ENCODE measurements around the gene LRP1B.

Gene LRP1B

GRCh38 chr2:142131010-142131669, at the start of gene LRP1B:
Gene LRP1B (minus strand): TSS chr2:142131016. CDS start chr2:142130729, 287 bp downstream.
- DNase-seq (ENCODE audit: low read depth in 2 of 2) = peak in 1 of 2 experiments; percentile 7

GRCh38 chr2:142179686-142180085, 48.9 kb upstream of the LRP1B start:
- DNase-seq (ENCODE audit: low read depth in 2 of 2) = no peak

DNA sequence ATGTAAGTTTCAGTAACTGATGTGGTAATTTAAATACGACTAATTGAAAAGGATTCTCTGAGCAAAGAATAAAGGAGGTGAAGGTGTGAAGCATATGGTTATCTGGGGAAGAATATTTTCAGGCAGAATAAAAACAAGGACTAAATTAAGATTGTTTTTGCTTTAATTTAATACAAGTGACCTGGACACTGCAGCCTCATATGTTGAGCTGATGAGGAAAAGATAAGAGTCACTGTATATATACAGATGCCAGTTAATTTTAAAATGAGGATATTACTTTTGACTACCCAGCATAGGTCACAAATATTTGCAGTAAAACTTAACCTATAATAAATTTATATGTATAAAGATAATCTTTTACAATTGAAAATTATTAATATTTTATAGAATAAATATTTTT, 47.8 kb upstream of the LRP1B start:
- DNase-seq (ENCODE audit: low read depth in 2 of 2) = no peak

DNA sequence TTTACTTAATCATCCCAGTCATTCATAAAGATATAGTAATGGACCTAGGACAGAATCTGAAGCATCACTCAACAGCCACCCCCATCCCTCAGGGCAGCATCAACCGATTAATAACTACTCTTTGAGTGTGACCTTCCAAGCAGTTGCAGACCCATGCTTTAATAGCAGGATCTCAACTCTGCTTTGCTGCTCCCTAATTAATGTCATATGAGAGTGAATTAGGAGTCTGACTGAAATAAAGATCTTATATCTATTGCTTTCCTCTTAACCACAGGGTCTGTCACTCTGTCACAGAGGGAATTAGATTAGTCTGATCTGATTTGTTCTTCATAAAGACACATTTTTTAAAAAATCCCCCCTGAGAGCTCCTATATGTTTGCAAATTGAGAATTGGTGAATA, 46.1 kb upstream of the LRP1B start:
- no peak for DNase-seq (ENCODE audit: low read depth in 2 of 2)

DNA sequence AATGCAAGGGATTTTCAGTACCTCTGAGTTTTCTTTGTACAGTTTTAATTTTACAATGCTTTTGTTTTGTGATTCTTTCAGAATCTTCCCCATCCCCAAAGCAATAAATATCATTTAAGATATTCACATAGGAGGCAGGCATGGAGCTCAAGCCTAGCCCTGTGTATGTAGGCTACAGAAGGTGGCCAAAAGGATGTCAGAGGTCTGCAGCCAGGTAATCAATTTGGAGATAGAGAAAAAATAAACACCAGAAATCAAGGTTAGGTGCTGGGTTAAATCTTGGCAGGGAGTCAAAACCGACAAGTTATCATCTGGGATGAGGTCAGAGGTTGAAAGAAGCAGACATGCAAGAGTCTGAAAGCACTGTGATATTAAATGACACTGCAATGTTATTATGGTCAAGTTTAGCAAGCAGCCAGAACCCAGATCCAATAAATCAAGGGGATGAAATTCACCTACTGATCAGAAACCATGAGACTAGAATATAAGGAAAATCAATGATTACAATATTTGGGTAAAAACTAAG, 45.1 kb upstream of the LRP1B start:
- no peak for DNase-seq (ENCODE audit: low read depth in 2 of 2)

- DNase-seq (ENCODE audit: low read depth in 2 of 2) = no peak
These were observed 43.4 kb upstream of the LRP1B start for GRCh38 chr2:142174176-142174575.

DNA sequence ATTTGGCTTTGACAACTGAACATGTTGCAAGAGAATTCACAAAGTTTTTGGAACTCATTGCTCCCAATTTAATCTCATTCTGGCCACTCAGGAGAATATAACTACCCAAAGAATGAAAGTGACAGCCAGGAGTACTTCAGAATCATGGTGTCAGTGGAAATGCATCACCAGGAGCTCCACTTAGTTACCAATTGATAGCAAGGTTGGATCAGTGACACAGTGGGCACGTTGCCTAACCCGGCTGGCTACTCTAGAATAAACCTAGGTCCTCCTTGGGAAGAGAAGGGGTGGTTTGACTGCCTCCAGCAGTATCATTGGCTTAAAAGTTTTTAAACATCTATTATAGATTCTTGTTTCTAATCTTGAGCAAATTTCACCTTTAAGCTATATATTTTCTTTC, 40.0 kb upstream of the LRP1B start:
- no peak for DNase-seq (ENCODE audit: low read depth in 2 of 2)

- no peak for DNase-seq (ENCODE audit: low read depth in 2 of 2)
These were observed 35.0 kb upstream of the LRP1B start for GRCh38 chr2:142165790-142166189.

DNA sequence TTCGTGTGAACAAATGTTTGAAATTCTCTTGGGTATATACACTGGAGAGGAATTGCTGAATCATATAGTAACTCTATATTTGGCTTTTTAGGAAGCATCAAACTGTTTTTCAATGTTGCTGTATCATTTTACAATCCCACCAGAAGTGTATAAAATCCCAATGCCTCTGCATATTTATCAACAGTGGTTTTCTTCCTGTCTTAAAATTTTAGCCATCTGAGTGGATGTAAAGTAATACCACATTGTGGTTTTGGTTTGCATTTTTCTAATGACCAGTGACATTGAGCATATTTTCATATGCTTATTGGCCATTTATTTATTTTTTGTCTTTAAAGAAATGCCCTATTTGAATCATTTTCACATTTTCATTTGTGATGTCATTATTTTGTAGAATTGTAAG, 22.8 kb upstream of the LRP1B start:
- peak in 1 of 2 experiments; percentile 3 for DNase-seq (ENCODE audit: low read depth in 2 of 2)

DNA sequence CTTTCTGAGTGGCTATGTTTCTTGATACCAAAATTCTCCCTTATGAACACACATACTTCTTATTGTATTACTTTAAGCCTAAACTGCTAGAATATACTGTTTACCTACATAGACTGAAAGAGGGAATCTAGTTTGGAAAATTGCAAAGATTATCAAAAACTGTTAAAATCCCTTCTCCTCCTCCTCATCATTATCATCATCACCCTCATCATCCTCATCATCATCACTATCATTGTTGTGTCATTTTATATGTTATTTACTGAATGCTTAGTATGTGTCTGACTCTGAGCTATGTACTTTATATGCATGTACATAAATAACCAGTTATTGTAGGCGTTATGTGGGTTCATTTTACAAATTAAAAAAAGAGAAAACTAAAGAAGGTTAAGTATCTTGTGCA, 19.6 kb upstream of the LRP1B start:
- no peak for DNase-seq (ENCODE audit: low read depth in 2 of 2)

DNA sequence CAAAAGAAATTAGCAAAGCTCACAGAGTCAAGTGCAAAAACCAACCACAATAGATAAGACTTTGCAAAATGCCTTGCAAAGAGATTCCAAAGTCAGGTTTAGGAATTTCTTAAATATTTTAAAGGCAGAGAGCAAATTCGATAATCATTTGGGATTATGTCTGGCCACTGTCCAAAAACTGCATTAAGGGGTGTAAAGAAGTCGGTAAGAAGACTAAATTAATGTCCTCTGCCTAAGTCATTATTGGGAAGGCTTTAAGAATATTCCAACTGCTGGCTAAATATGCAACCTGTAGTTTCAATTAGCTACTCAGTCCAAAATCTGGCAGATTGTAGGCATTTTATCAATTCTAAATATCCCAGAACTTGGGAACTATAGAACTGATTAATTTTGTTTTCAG, 13.7 kb upstream of the LRP1B start:
- DNase-seq (ENCODE audit: low read depth in 2 of 2) = no peak

DNA sequence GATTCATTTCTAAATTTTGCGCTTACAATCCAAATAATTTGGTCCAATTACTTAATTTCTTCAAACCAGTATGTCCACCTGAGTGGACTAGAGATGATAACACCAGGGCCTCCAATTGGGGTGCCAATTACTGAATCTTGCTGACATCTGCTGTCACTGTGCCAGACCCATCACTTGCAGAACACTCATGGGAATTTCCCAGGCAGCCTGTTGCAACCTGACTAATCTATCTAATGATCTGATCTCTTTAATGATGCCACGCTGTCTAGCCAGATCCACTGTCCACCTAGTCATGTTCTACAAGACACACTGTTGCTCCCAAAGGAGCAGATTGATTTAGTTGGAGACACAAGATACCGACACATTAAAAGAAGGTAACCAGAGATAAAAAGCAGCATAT, 11.8 kb upstream of the LRP1B start:
- DNase-seq (ENCODE audit: low read depth in 2 of 2) = no peak

DNA sequence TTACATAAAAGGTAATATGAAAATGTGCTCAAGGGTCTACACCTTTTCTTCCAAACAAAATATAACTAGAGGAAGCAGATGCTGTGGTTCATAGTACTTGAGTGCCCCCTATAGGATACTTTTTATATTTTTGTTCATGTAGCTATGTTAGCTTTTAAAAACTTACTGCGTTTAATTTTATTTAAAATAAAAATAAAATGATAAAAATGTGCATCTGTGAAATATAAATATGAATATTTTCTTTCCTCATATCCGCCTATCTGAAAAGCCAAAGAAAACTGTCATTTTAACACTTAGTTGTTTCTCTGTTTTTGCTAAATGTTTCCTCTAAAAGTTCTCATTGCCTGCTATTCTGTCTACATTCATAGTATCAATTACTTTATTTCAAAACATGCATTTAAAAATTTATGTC, 9.6 kb upstream of the LRP1B start:
- DNase-seq (ENCODE audit: low read depth in 2 of 2) = peak; percentile 10 to 13

GRCh38 chr2:142139384-142139783, 8.6 kb upstream of the LRP1B start:
- no peak for DNase-seq (ENCODE audit: low read depth in 2 of 2)

DNA sequence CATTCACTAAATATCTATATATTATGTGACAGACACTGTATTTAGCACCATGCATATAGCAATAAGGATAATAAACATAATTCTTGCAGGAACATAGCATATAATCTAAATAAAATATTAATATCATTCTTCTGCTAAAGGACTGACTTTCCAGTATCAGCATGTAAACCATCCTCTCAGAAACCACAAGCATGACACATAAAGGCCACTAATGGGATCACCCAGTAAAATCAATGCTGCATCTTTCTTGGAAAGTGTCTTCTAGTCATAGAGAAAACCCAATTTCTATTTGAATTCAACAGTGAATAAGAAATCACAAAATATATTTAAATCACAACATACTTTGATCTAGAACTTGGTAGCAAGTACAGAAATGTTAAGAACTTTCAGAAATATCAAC, 5.8 kb upstream of the LRP1B start:
- no peak for DNase-seq (ENCODE audit: low read depth in 2 of 2)

GRCh38 chr2:142134911-142135310, 4.1 kb upstream of the LRP1B start:
- no peak for DNase-seq (ENCODE audit: low read depth in 2 of 2)

DNA sequence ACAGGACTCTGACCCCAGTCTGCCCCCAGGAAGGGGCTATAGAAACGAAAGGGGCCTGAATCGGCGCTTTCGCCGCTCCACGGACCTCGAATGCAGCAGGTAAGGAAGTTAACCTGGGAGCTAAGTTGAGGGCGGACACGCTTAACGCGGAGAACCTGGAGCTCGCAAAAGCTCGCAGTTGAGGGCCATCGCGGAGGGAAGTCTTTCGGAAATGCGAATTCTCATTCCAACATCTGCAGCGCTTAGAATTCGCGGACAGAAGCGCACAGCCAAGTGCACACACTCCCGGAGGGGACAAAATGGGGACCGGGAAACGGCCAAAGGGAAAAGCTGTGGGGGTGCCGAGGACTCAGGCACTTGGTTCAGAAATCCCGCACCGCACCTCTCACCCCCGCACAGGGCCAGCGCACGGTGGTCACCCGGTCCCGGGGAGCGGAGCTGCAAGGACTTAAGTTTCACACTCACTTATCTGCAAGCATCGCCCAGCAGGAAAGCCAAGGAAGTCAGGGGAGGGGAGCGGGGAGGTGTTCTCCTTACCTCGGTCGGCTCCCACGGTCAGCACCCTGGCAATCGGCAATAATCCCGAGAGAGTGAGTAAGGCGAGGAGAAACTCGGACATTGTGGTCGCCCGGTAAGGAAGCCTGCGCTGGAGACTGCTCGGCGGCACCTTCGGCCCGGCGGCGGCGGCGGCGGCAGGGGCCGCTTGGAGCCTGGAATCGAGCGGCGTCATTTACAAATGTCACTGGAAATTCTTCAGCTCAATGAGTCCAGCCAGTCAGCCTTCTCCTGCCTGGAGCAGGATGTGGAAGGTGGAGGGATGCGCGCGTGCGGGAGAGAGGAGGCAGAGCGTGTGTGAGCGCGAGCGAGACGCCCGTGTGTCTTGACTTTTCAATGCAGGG, 456 bp downstream of the LRP1B start:
- peak in 1 of 2 experiments; percentile 34 for DNase-seq (ENCODE audit: low read depth in 2 of 2)

- no peak for DNase-seq (ENCODE audit: low read depth in 2 of 2)
These were observed 2.7 kb downstream of the LRP1B start for GRCh38 chr2:142128105-142128504.

- DNase-seq (ENCODE audit: low read depth in 2 of 2) = no peak
These were observed 3.6 kb downstream of the LRP1B start for GRCh38 chr2:142127248-142127647.

- no peak for DNase-seq (ENCODE audit: low read depth in 2 of 2)
These were observed 6.1 kb downstream of the LRP1B start for GRCh38 chr2:142124706-142125105.

GRCh38 chr2:142119347-142119746, 11.5 kb downstream of the LRP1B start:
- no peak for DNase-seq (ENCODE audit: low read depth in 2 of 2)

DNA sequence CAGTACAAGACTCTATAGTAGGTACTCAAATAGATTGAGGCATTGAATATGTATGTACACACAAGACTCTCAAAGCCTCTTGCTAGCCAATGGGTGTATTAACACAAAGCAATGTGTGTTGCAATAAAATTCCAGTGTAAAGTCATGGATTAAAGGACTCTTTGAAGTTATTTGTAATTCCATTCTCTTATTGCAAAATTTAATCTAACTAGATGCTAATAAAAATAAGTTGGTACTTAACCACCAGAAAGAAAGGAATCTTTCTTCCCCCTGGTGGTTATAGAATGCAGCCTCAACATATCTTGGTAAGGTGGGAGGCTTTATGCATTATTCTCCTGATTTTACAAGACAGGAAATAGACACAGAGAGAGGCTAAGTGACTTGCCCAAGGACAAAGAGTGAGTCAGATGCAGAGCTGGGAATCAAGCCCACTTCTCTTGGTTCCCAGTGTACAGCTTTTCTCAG, 18.0 kb downstream of the LRP1B start:
- DNase-seq (ENCODE audit: low read depth in 2 of 2) = peak; percentile 72 to 73

Measured in fibroblast of skin of left quadriceps (primary cell).